T-helper 1 cell treated with Interleukin-12 subunit alpha and Interleukin-12 subunit beta and Interleukin-4 antibody, amounts not matched to agents 30 ng/mL and 1 ng/mL, for 36 hours (primary cell): ENCODE measurements around the gene CCND2. TPM values are rescaled to one million over a fixed set of nuclear protein-coding genes. Genes with fewer than 3 reads are reported as not detected.

Experiments
- intact Hi-C: fragments of 100-400 bp; cut with micrococcal nuclease; formaldehyde crosslinking; loops from one replicate; pipeline ENCODE4 v1.15.1; 2024
- total RNA-seq: library from RNA; stranded (reverse); gene quantifications from 2 replicates; pipeline ENCODE4 v1.2.3, GENCODE V29; 2022

The CCND2 gene
- total RNA-seq, 1 donor from 2014 or later = 821 TPM

- intact Hi-C loops = loop anchor here (1.0 kb wide), 1 partner anchor 45 kb away; no protein-coding TSS in a partner anchor
These were observed 1.7 kb downstream of the CCND2 start for GRCh38 chr12:4275016-4275869.

GRCh38 chr12:4275870-4276301, 2.3 kb downstream of the CCND2 start:
- intact Hi-C loops = loop anchor here (1.0 kb wide), 1 partner anchor 44 kb away; no protein-coding TSS in a partner anchor

- intact Hi-C loops = loop anchor here (1.0 kb wide), 3 partner anchors 169 to 391 kb away; no protein-coding TSS in a partner anchor
These were observed 3.1 kb downstream of the CCND2 start for GRCh38 chr12:4276524-4277204.

GRCh38 chr12:4277205-4277543, 3.6 kb downstream of the CCND2 start:
- intact Hi-C loops = loop anchor here (1.0 kb wide), 3 partner anchors 170 to 392 kb away; no protein-coding TSS in a partner anchor

- intact Hi-C loops = loop anchor here (1.0 kb wide), 3 partner anchors 171 to 393 kb away; no protein-coding TSS in a partner anchor
These were observed 4.3 kb downstream of the CCND2 start for GRCh38 chr12:4277857-4278256.

GRCh38 chr12:4278329-4279197, 5.0 kb downstream of the CCND2 start:
- intact Hi-C loops = no loop called here

GRCh38 chr12:4279198-4279690, 5.7 kb downstream of the CCND2 start:
- intact Hi-C loops = no loop called here

GRCh38 chr12:4280351-4281163, 7.0 kb downstream of the CCND2 start:
- intact Hi-C loops = no loop called here

- intact Hi-C loops = no loop called here
These were observed 7.7 kb downstream of the CCND2 start for GRCh38 chr12:4281173-4281654.

GRCh38 chr12:4282103-4282891, 8.7 kb downstream of the CCND2 start:
- intact Hi-C loops = no loop called here

- intact Hi-C loops = no loop called here
These were observed 9.4 kb downstream of the CCND2 start for GRCh38 chr12:4282892-4283511.

GRCh38 chr12:4283512-4284255, 10.1 kb downstream of the CCND2 start:
- intact Hi-C loops = no loop called here

- intact Hi-C loops = no loop called here
These were observed 10.7 kb downstream of the CCND2 start for GRCh38 chr12:4284306-4284705.

GRCh38 chr12:4285070-4285469, 11.5 kb downstream of the CCND2 start:
- intact Hi-C loops = no loop called here

GRCh38 chr12:4286228-4286627, 12.7 kb downstream of the CCND2 start:
- intact Hi-C loops = no loop called here

GRCh38 chr12:4286771-4287317, 13.3 kb downstream of the CCND2 start:
- intact Hi-C loops = no loop called here

GRCh38 chr12:4287325-4288211, 14.0 kb downstream of the CCND2 start:
- intact Hi-C loops = no loop called here
